IMR-90 (cell line): ENCODE results near the gene CYP3A4. TPM values are rescaled to one million over a fixed set of nuclear protein-coding genes. Genes with fewer than 3 reads are reported as not detected.

Source experiments
- ATAC-seq: fragments of 200-7000 bp; cut with Tn5 transposase; 2 replicates; pipeline ENCODE4 v1.9.1; 2020; ENCODE audit warnings: low read depth, mild to moderate bottlenecking, moderate library complexity
- BruUV-seq: library from RNA; stranded (reverse); fragments of 400-500 nt; replicated peaks from 2 replicates; lab custom pipeline; 2021; lab: Mats Ljungman, UMichigan
- CTCF ChIA-PET: fragments of 300-600 bp; formaldehyde crosslinking; extraction: SDS; loops from one replicate; lab custom pipeline; 2021; ENCODE audit warnings: antibody characterized with exemption; lab: Yijun Ruan, JAX
- POLR2A ChIA-PET: fragments of 300-600 bp; sonication (Branson Sonifier 250); formaldehyde crosslinking; loops from one replicate; lab custom pipeline; 2022; ENCODE audit warnings: antibody characterized with exemption; ENCODE audit not compliant: unreplicated experiment; lab: Charles Lee
- DNase-seq: peaks from one replicate; pipeline ENCODE4 v3.0.0; 2013
- H2AFZ ChIP-seq: replicated peaks from 2 replicates; pipeline ENCODE3; 2013; ENCODE audit warnings: low read length, mild to moderate bottlenecking; ENCODE audit not compliant: poor library complexity
- H2AK5ac ChIP-seq: 2 replicates; pipeline ENCODE4 v1.6.1; 2013; ENCODE audit warnings: low read depth, low read length, inconsistent platforms
- H2AK9ac ChIP-seq: replicated peaks from 2 replicates; pipeline ENCODE3; 2013; ENCODE audit warnings: mild to moderate bottlenecking, low read depth, low read length, moderate library complexity; ENCODE audit not compliant: poor library complexity
- H2BK120ac ChIP-seq: 2 replicates; pipeline ENCODE4 v1.6.1; 2013; ENCODE audit warnings: low read depth, low read length, inconsistent platforms
- H2BK15ac ChIP-seq: 3 replicates; pipeline ENCODE4 v1.6.1; 2013; ENCODE audit warnings: low read depth, low read length, inconsistent platforms
- H2BK20ac ChIP-seq: 2 replicates; pipeline ENCODE4 v1.6.1; 2013; ENCODE audit warnings: low read depth, mild to moderate bottlenecking, inconsistent platforms, low read length, moderate library complexity
- H2BK5ac ChIP-seq: 2 replicates; pipeline ENCODE4 v1.6.1; 2013; ENCODE audit warnings: mild to moderate bottlenecking, low read depth, low read length, inconsistent platforms; ENCODE audit not compliant: poor library complexity, severe bottlenecking
- H3K14ac ChIP-seq: replicated peaks from 2 replicates; pipeline ENCODE4 v1.6.1; 2013; ENCODE audit warnings: low read depth, low read length, inconsistent platforms
- H3K18ac ChIP-seq: 2 replicates; pipeline ENCODE4 v1.6.1; 2013; ENCODE audit warnings: low read depth, low read length, control low read depth
- H3K23ac ChIP-seq: 2 replicates; pipeline ENCODE4 v1.6.1; 2013; ENCODE audit warnings: low read depth, low read length, inconsistent platforms
- H3K27ac ChIP-seq: 2 replicates; pipeline ENCODE4 v1.5.1; 2013; ENCODE audit warnings: mild to moderate bottlenecking, control low read depth, low read length; ENCODE audit not compliant: insufficient read depth
- H3K27me3 ChIP-seq: 2 replicates; pipeline ENCODE4 v1.6.1; 2013; ENCODE audit warnings: low read length; ENCODE audit not compliant: control insufficient read depth, insufficient read depth
- H3K36me3 ChIP-seq: 2 replicates; pipeline ENCODE4 v1.6.1; 2013; ENCODE audit warnings: low read length, mixed read lengths; ENCODE audit not compliant: control insufficient read depth, insufficient read depth
- H3K4ac ChIP-seq: 2 replicates; pipeline ENCODE4 v1.6.1; 2013; ENCODE audit warnings: low read depth, low read length, inconsistent platforms
- H3K4me1 ChIP-seq: 2 replicates; pipeline ENCODE4 v1.6.1; 2013; ENCODE audit warnings: low read length, mixed read lengths; ENCODE audit not compliant: control insufficient read depth, insufficient read depth
- H3K4me2 ChIP-seq: 2 replicates; pipeline ENCODE4 v1.6.1; 2013; ENCODE audit warnings: low read depth, mild to moderate bottlenecking, control low read depth, low read length, moderate library complexity
- H3K4me3 ChIP-seq: 2 replicates; pipeline ENCODE4 v1.5.1; 2013; ENCODE audit warnings: low read depth, mild to moderate bottlenecking, control low read depth, low read length, moderate library complexity; ENCODE audit not compliant: insufficient read depth
- H3K56ac ChIP-seq: 2 replicates; pipeline ENCODE4 v1.6.1; 2013; ENCODE audit warnings: low read length, inconsistent platforms; ENCODE audit not compliant: insufficient read depth; ENCODE audit errors: extremely low read depth
- H3K79me1 ChIP-seq, 2 experiments: 2 replicates each; pipeline ENCODE4 v1.6.1; 2013; ENCODE audit warnings: low read length in 2 of 2, inconsistent platforms in 1 of 2, low read depth in 1 of 2
- H3K9ac ChIP-seq: 2 replicates; pipeline ENCODE4 v1.6.1; 2013; ENCODE audit warnings: low read depth, low read length, control low read depth
- H3K9me1 ChIP-seq: 2 replicates; pipeline ENCODE4 v1.6.1; 2013; ENCODE audit warnings: low read length, inconsistent platforms; ENCODE audit not compliant: insufficient read depth
- H3K9me3 ChIP-seq: 2 replicates; pipeline ENCODE4 v1.6.1; 2013; ENCODE audit warnings: low read length; ENCODE audit not compliant: control insufficient read depth, insufficient read depth
- H4K20me1 ChIP-seq: 2 replicates; pipeline ENCODE4 v1.6.1; 2013; ENCODE audit warnings: low read length, inconsistent platforms; ENCODE audit not compliant: insufficient read depth
- H4K5ac ChIP-seq: 2 replicates; pipeline ENCODE4 v1.6.1; 2013; ENCODE audit warnings: mild to moderate bottlenecking, low read depth, low read length, control low read depth
- H4K8ac ChIP-seq, 2 experiments: 2 replicates each; pipeline ENCODE4 v1.6.1; 2013; ENCODE audit warnings: low read depth in 2 of 2, low read length in 2 of 2, control low read depth in 1 of 2, inconsistent platforms in 1 of 2
- H4K91ac ChIP-seq: 2 replicates; pipeline ENCODE4 v1.6.1; 2013; ENCODE audit warnings: low read depth, low read length, inconsistent platforms; ENCODE audit not compliant: insufficient read depth
- WGBS, 2 experiments: methylation state at CpG; one replicate each; pipeline versions ENCODE4 v1.1.5 to v1.1.7; 2013; ENCODE audit warnings: missing lambda C conversion rate in 2 of 2; ENCODE audit not compliant: insufficient read length in 1 of 2; ENCODE audit errors: extremely low coverage in 2 of 2; 5-methylcytosine and 5-hydroxymethylcytosine counted together
- dilution Hi-C: fragments of 300-500 bp; cut with HindIII; formaldehyde crosslinking; loops from one replicate; pipeline ENCODE4 v1.14.3; 2018; ENCODE audit warnings: low sequenced_read_pairs; ENCODE audit not compliant: unreplicated experiment
- in situ Hi-C: fragments of 300-500 bp; cut with MboI; formaldehyde crosslinking; loops from 3 replicates; pipeline ENCODE4 v1.14.3; 2019; ENCODE audit warnings: low sequenced_read_pairs, inconsistent platforms, mixed read lengths
- intact Hi-C: fragments of 100-400 bp; cut with micrococcal nuclease; formaldehyde crosslinking; loops from 2 replicates; pipeline ENCODE4 v1.10.0; 2022
- polyA plus RNA-seq, 3 experiments: library from polyadenylated mRNA; depleted of rRNA; stranded (reverse); fragments of >200 nt; gene quantifications; 2 replicates each; pipeline ENCODE4 v1.2.3, GENCODE V29; 2012; ENCODE audit warnings: low replicate concordance in 1 of 3
- total RNA-seq: library from RNA; depleted of rRNA; stranded (reverse); fragments of >200 nt; gene quantifications from 2 replicates; pipeline ENCODE4 v1.2.3, GENCODE V29; 2012
- TF ChIP-seq, protein P1 (sequence below): fragments of 150-350 bp; IDR thresholded peaks from 2 replicates; pipeline ENCODE4 v1.6.1; 2016; ENCODE audit warnings: low read depth, mild to moderate bottlenecking, low read length, moderate library complexity, borderline replicate concordance

Gene CYP3A4
- total and polyA plus RNA-seq, 2 of the 4 experiments (the other 2 are of a cell fraction) = not detected

GRCh38 chr7:99833289-99833877, 49.4 kb upstream of the CYP3A4 start:
- no peak overlapping the region for H2BK20ac ChIP-seq
- H3K4me1 ChIP-seq = no peaks in the 10 kb centered on the region
- H3K9ac ChIP-seq = no peak overlapping the region
- H3K4ac ChIP-seq = no peak overlapping the region
- dilution Hi-C loops = no loop called here
- no peaks in the 10 kb centered on the region for H3K79me1 ChIP-seq
- DNase-seq (no peak), ATAC-seq (no peak)
- no peak overlapping the region for H4K8ac ChIP-seq
- no peaks in the 10 kb centered on the region for H3K9me3 ChIP-seq
- no peak overlapping the region for H4K91ac ChIP-seq
- H3K4me2 ChIP-seq = no peak overlapping the region
- no peak overlapping the region for H2AK5ac ChIP-seq
- in situ Hi-C loops = no loop called here
- no peak overlapping the region for H4K5ac ChIP-seq
- no peaks in the 10 kb centered on the region for H3K36me3 ChIP-seq
- H3K14ac ChIP-seq = no peak overlapping the region
- WGBS, 2 experiments = no CpG with 5 or more reads among the region's 8 CpGs
- no peaks in the 10 kb centered on the region for H3K9me1 ChIP-seq
- no peak overlapping the region for H2AK9ac ChIP-seq
- intact Hi-C loops = no loop called here
- no TSS peak for BruUV-seq
- H2BK15ac ChIP-seq = no peak overlapping the region
- no peak overlapping the region for H2BK5ac ChIP-seq
- H2BK120ac ChIP-seq = no peak overlapping the region
- peaks cover 3% of the 10 kb centered on the region; the same call in 1 of the 2 replicates for H3K27me3 ChIP-seq
- ChIA-PET CTCF (no interaction called here), POLR2A (no interaction called here)
- no peak overlapping the region for H3K18ac ChIP-seq
- H2AFZ ChIP-seq = no peak overlapping the region
- TF ChIP-seq, protein P1, sequence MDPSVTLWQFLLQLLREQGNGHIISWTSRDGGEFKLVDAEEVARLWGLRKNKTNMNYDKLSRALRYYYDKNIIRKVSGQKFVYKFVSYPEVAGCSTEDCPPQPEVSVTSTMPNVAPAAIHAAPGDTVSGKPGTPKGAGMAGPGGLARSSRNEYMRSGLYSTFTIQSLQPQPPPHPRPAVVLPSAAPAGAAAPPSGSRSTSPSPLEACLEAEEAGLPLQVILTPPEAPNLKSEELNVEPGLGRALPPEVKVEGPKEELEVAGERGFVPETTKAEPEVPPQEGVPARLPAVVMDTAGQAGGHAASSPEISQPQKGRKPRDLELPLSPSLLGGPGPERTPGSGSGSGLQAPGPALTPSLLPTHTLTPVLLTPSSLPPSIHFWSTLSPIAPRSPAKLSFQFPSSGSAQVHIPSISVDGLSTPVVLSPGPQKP = no peak
- no peak overlapping the region for H3K4me3 ChIP-seq
- H3K27ac ChIP-seq = no peak overlapping the region
- H3K23ac ChIP-seq = no peak overlapping the region
- H3K56ac ChIP-seq = no peak overlapping the region
- no peaks in the 10 kb centered on the region for H4K20me1 ChIP-seq
